ENCODE measurements around the gene DOCK11.

- TF ChIP-seq EP300 (IDR thresholded peaks at IDR 0.05; ENCODE audit: low read depth): no peak
- TF ChIP-seq CTCF (IDR thresholded peaks at IDR 0.05): no peak
Observed at GRCh38 chrX:118550792-118551191, 55.2 kb downstream of the DOCK11 start.
